Gastroesophageal sphincter (tissue), 3 donors: ENCODE measurements around the gene MMP21.

ENCODE experiments used
- POLR2A ChIP-seq, 2 donors: fragments of 450-650 bp; IDR thresholded peaks; one replicate each; pipeline ENCODE4 v1.6.1; 2017; ENCODE audit warnings: antibody characterized with exemption in 2 of 2, mild to moderate bottlenecking in 2 of 2, moderate library complexity in 1 of 2
- TF ChIP-seq, protein P1 (sequence below), 4 experiments: fragments of 200-600 bp in 2 of 4; fragments of 450-650 bp in 2 of 4; sonication (generic) in 1 of 4; IDR thresholded peaks; one replicate each; pipeline ENCODE4 v1.5.1; 2017 to 2019; ENCODE audit warnings: antibody characterized with exemption in 4 of 4, mild to moderate bottlenecking in 2 of 4, moderate library complexity in 2 of 4

DNA sequence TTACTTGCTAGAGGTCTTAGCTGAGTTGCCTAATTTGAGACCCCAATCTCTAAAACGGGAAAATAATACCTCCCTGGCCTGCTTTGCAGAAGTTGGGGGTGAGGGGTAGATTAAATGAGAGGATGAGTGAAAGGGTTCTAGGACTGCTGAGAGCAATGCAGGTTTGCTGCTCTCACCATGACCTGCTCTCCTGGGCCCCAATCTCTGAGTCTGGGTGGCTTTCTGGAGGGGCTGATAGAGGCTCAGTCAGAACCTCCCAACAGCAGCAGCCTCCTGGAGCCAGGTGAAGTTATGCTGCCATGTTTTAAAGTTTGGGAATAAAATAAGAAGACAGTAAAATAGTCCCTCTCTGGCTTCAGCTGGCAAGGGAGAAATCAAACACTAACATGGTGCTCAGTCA, 40.1 kb upstream of the MMP21 start:
- TF ChIP-seq, protein P1, sequence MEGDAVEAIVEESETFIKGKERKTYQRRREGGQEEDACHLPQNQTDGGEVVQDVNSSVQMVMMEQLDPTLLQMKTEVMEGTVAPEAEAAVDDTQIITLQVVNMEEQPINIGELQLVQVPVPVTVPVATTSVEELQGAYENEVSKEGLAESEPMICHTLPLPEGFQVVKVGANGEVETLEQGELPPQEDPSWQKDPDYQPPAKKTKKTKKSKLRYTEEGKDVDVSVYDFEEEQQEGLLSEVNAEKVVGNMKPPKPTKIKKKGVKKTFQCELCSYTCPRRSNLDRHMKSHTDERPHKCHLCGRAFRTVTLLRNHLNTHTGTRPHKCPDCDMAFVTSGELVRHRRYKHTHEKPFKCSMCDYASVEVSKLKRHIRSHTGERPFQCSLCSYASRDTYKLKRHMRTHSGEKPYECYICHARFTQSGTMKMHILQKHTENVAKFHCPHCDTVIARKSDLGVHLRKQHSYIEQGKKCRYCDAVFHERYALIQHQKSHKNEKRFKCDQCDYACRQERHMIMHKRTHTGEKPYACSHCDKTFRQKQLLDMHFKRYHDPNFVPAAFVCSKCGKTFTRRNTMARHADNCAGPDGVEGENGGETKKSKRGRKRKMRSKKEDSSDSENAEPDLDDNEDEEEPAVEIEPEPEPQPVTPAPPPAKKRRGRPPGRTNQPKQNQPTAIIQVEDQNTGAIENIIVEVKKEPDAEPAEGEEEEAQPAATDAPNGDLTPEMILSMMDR (IDR thresholded peaks at IDR 0.05) = no peak
- no peak for TF ChIP-seq POLR2A (IDR thresholded peaks at IDR 0.05)
